ENCODE measurements around the gene TMEM212.
"Not testable (repeated sequence)": the region's sequence is repeated elsewhere in the genome, so short reads cannot be mapped to it uniquely, and the experiment has no call there.

TMEM212 gene

GRCh38 chr3:171854649-171855305, 11.6 kb downstream of the TMEM212 start:
- no peak for DNase-seq (ENCODE audit: low read depth in 3 of 3, low spot score in 1 of 3)

GRCh38 chr3:171858770-171859169, 15.6 kb downstream of the TMEM212 start:
- DNase-seq (ENCODE audit: low read depth in 3 of 3, low spot score in 1 of 3): not testable (repeated sequence)

GRCh38 chr3:171860830-171861535, 17.8 kb downstream of the TMEM212 start:
- no peak for DNase-seq (ENCODE audit: low read depth in 3 of 3, low spot score in 1 of 3)

- no peak for DNase-seq (ENCODE audit: low read depth in 3 of 3, low spot score in 1 of 3)
These were observed 19.2 kb downstream of the TMEM212 start for GRCh38 chr3:171862392-171862791.

- no peak for DNase-seq (ENCODE audit: low read depth in 3 of 3, low spot score in 1 of 3)
These were observed 19.9 kb downstream of the TMEM212 start for GRCh38 chr3:171862993-171863521.

- DNase-seq (ENCODE audit: low read depth in 3 of 3, low spot score in 1 of 3): no peak
These were observed 20.8 kb downstream of the TMEM212 start for GRCh38 chr3:171863920-171864319.

GRCh38 chr3:171865191-171865865, 22.2 kb downstream of the TMEM212 start:
- DNase-seq (ENCODE audit: low read depth in 3 of 3, low spot score in 1 of 3): no peak

- DNase-seq (ENCODE audit: low read depth in 3 of 3, low spot score in 1 of 3): no peak
These were observed 24.8 kb downstream of the TMEM212 start for GRCh38 chr3:171867981-171868380.

GRCh38 chr3:171871392-171872274, 28.5 kb downstream of the TMEM212 start:
- no peak for DNase-seq (ENCODE audit: low read depth in 3 of 3, low spot score in 1 of 3)

- DNase-seq (ENCODE audit: low read depth in 3 of 3, low spot score in 1 of 3): no peak
These were observed 30.4 kb downstream of the TMEM212 start for GRCh38 chr3:171873580-171873979.

- no peak for DNase-seq (ENCODE audit: low read depth in 3 of 3, low spot score in 1 of 3)
These were observed 31.1 kb downstream of the TMEM212 start for GRCh38 chr3:171874251-171874681.

- DNase-seq (ENCODE audit: low read depth in 3 of 3, low spot score in 1 of 3): no peak
These were observed 31.7 kb downstream of the TMEM212 start for GRCh38 chr3:171874879-171875278.

GRCh38 chr3:171875923-171876412, 32.8 kb downstream of the TMEM212 start:
- DNase-seq (ENCODE audit: low read depth in 3 of 3, low spot score in 1 of 3): no peak

- DNase-seq (ENCODE audit: low read depth in 3 of 3, low spot score in 1 of 3): no peak
These were observed 33.6 kb downstream of the TMEM212 start for GRCh38 chr3:171876680-171877147.

- DNase-seq (ENCODE audit: low read depth in 3 of 3, low spot score in 1 of 3): no peak
These were observed 35.5 kb downstream of the TMEM212 start for GRCh38 chr3:171878461-171879225.

- DNase-seq (ENCODE audit: low read depth in 3 of 3, low spot score in 1 of 3): no peak
These were observed 36.3 kb downstream of the TMEM212 start for GRCh38 chr3:171879472-171879871.

- no peak for DNase-seq (ENCODE audit: low read depth in 3 of 3, low spot score in 1 of 3)
These were observed 37.1 kb downstream of the TMEM212 start for GRCh38 chr3:171880101-171880870.

GRCh38 chr3:171881251-171881650, 38.1 kb downstream of the TMEM212 start:
- DNase-seq (ENCODE audit: low read depth in 3 of 3, low spot score in 1 of 3): no peak

GRCh38 chr3:171883257-171883892, 40.2 kb downstream of the TMEM212 start:
- no peak for DNase-seq (ENCODE audit: low read depth in 3 of 3, low spot score in 1 of 3)

All from stimulated activated CD4-positive, alpha-beta T cell treated with anti-CD3 and anti-CD28 coated beads, TNF-alpha, amount 100 ng/mL, for 1 hour (primary cell).